Skeletal muscle satellite cell (primary cell): Measurements from ENCODE around the gene NTRK1.

Experiments used
- H3K27me3 ChIP-seq: 2 replicates; pipeline ENCODE4 v1.7.0; 2013; ENCODE audit warnings: low read length; ENCODE audit not compliant: control insufficient read depth, insufficient read depth
- H3K36me3 ChIP-seq: 2 replicates; pipeline ENCODE4 v1.7.0; 2013; ENCODE audit warnings: mild to moderate bottlenecking, control low read depth, low read length; ENCODE audit not compliant: insufficient read depth
- H3K4me1 ChIP-seq: 2 replicates; pipeline ENCODE4 v1.7.0; 2013; ENCODE audit warnings: low read length; ENCODE audit not compliant: control insufficient read depth, insufficient read depth
- H3K4me2 ChIP-seq: 2 replicates; pipeline ENCODE4 v1.7.0; 2013; ENCODE audit warnings: mild to moderate bottlenecking, low read length
- H3K4me3 ChIP-seq: 2 replicates; pipeline ENCODE4 v1.7.0; 2013; ENCODE audit warnings: low read length
- H3K9ac ChIP-seq: 2 replicates; pipeline ENCODE4 v1.7.0; 2013; ENCODE audit warnings: mild to moderate bottlenecking, low read depth, low read length, moderate library complexity
- H3K9me3 ChIP-seq: replicated peaks from 2 replicates; pipeline ENCODE4 v1.7.0; 2013; ENCODE audit warnings: mild to moderate bottlenecking, control low read depth, low read length

Gene NTRK1

GRCh38 chr1:156912861-156913808 is 52.5 kb downstream of the NTRK1 start:
- no peak overlapping the region for H3K9ac ChIP-seq
- peaks cover 16% of the 10 kb centered on the region for H3K27me3 ChIP-seq
- H3K4me1 ChIP-seq, result no peaks in the 10 kb centered on the region
- no peaks in the 10 kb centered on the region for H3K9me3 ChIP-seq
- no peak overlapping the region for H3K4me3 ChIP-seq
- H3K36me3 ChIP-seq, result no peaks in the 10 kb centered on the region
- H3K4me2 ChIP-seq, result no peak overlapping the region

- Histone ChIP-seq H3K4me3 (no peak overlapping the region), H3K4me2 (no peak overlapping the region), H3K9ac (no peak overlapping the region), H3K4me1 (no peaks in the 10 kb centered on the region), H3K27me3 (peaks cover 13% of the 10 kb centered on the region), H3K36me3 (no peaks in the 10 kb centered on the region), H3K9me3 (no peaks in the 10 kb centered on the region)
These were observed 53.2 kb downstream of the NTRK1 start for GRCh38 chr1:156913809-156914387.

- H3K27me3 ChIP-seq, result peaks cover 11% of the 10 kb centered on the region
- H3K4me3 ChIP-seq, result no peak overlapping the region
- H3K36me3 ChIP-seq, result no peaks in the 10 kb centered on the region
These were observed 53.8 kb downstream of the NTRK1 start for GRCh38 chr1:156914440-156914856.

GRCh38 chr1:156920233-156921052 is 59.8 kb downstream of the NTRK1 start, which contains the start of gene LRRC71:
LRRC71 (plus strand) TSS chr1:156920632; CDS start chr1:156920804, 172 bp downstream.
- Histone ChIP-seq H3K9ac (peak within 1 kb of the TSS; percentile 48), H3K4me3 (peak within 1 kb of the TSS; percentile 66), H3K27me3 (peaks cover 52% of the 10 kb centered on the region), H3K9me3 (no peaks in the 10 kb centered on the region), H3K36me3 (no peaks in the 10 kb centered on the region), H3K4me2 (peak within 1 kb of the TSS; percentile 83), H3K4me1 (peaks cover 14% of the 10 kb centered on the region)

More at GRCh38 chr1:156914440-156914856, 53.8 kb downstream of the NTRK1 start:
- no peak overlapping the region for H3K9ac ChIP-seq
- no peaks in the 10 kb centered on the region for H3K9me3 ChIP-seq
- H3K4me1 ChIP-seq, result no peaks in the 10 kb centered on the region
- no peak overlapping the region for H3K4me2 ChIP-seq

DNA sequence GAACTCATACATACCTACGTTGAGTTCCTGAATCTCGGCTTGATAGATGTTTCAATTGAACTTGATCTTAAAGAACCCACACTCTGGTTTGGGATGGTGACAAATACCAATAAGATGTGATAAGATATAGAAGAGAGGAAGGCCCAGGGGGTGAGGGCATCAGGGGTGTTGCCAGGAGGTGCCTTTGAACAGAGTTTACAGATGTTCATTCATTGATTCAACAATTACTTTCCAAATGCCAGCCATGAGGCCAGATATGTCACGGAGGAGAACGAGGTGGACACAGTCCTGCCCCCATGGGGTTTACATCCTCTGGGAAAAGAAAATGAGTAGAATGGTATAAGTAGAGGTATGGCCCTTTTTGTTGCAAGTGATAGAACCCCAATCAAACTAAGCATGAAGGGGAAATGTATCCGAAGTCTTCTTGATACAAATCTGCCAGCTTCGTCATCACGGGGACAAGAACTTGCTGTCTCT is 60.4 kb downstream of the NTRK1 start:
- no peak overlapping the region for H3K4me3 ChIP-seq

GRCh38 chr1:156922986-156923669 is 62.5 kb downstream of the NTRK1 start:
- no peak overlapping the region for H3K4me3 ChIP-seq
- no peaks in the 10 kb centered on the region for H3K9me3 ChIP-seq
- peaks cover 22% of the 10 kb centered on the region for H3K4me1 ChIP-seq
- H3K36me3 ChIP-seq, result no peaks in the 10 kb centered on the region
- peak overlapping the region; percentile 15 for H3K4me2 ChIP-seq
- H3K9ac ChIP-seq, result no peak overlapping the region
- peaks cover 76% of the 10 kb centered on the region for H3K27me3 ChIP-seq

More for the DNA sequence above, 60.4 kb downstream of the NTRK1 start:
- H3K27me3 ChIP-seq, result peaks cover 58% of the 10 kb centered on the region
- peaks cover 14% of the 10 kb centered on the region for H3K4me1 ChIP-seq
- H3K9me3 ChIP-seq, result no peaks in the 10 kb centered on the region
- H3K36me3 ChIP-seq, result no peaks in the 10 kb centered on the region
- H3K9ac ChIP-seq, result no peak overlapping the region
- peak overlapping the region; percentile 83 for H3K4me2 ChIP-seq

DNA sequence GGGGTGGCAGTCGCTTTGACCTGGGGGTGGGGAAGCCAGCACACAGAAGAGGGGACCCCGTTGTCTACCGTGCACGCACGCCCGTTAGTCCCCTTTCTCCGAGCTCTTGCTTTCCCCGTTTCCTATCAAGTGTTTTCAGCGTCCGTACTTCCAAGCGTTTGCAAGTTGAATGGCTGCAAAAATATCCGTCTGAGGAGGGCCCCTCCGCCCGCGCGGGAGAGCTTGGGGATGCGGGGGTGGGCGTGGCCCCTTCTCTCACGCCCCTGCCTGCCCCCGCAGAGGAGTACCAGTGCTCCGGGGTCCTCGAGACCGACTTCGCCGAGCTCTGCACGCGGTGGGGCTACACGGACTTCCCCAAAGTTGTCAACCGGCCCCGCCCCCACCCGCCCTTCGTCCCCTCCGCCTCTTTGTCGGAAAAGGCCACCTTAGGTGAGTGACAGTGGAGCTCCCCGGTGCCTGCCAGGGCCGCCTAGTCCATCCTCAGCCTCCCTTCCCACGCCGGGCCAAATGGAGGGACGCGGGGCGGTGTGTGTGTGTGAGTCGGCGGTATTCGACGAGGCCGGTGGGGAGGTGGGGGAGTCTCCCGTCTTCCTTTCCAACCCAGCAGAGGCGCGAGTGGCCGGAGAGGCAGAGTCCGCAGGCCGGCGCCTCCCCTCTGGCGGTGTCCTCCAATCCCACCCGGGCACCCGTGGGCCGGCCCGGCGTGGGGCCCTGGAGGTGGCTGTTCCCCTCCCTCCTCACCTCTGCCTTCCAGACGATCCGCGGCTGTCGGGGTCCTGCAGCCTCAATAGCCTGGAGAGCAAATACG is 63.2 kb downstream of the NTRK1 start:
- Histone ChIP-seq H3K4me1 (peaks cover 22% of the 10 kb centered on the region), H3K36me3 (no peaks in the 10 kb centered on the region), H3K4me3 (no peak overlapping the region), H3K9me3 (no peaks in the 10 kb centered on the region), H3K9ac (no peak overlapping the region), H3K4me2 (peak overlapping the region; percentile 15), H3K27me3 (peaks cover 80% of the 10 kb centered on the region)

- Histone ChIP-seq H3K9ac (no peak overlapping the region), H3K4me2 (no peak overlapping the region), H3K27me3 (peaks cover 86% of the 10 kb centered on the region), H3K9me3 (no peaks in the 10 kb centered on the region), H3K4me3 (no peak overlapping the region), H3K4me1 (peaks cover 22% of the 10 kb centered on the region), H3K36me3 (no peaks in the 10 kb centered on the region)
These were observed 64.0 kb downstream of the NTRK1 start for GRCh38 chr1:156924478-156925153.

- Histone ChIP-seq H3K27me3 (peaks cover 90% of the 10 kb centered on the region), H3K4me1 (peaks cover 17% of the 10 kb centered on the region), H3K9ac (no peak overlapping the region), H3K36me3 (no peaks in the 10 kb centered on the region), H3K9me3 (no peaks in the 10 kb centered on the region), H3K4me2 (no peak overlapping the region), H3K4me3 (no peak overlapping the region)
These were observed 64.7 kb downstream of the NTRK1 start for GRCh38 chr1:156925154-156926010.
